IMR-90 (cell line): Measurements from ENCODE around the gene VSIR. TPM values are rescaled to one million over a fixed set of nuclear protein-coding genes. Genes with fewer than 3 reads are reported as not detected.

Experiments
- polyA plus RNA-seq, 3 experiments: library from polyadenylated mRNA; depleted of rRNA; stranded (reverse); fragments of >200 nt; gene quantifications; 2 replicates each; pipeline ENCODE4 v1.2.3, GENCODE V29; 2012; ENCODE audit warnings: low replicate concordance in 1 of 3
- total RNA-seq: library from RNA; depleted of rRNA; stranded (reverse); fragments of >200 nt; gene quantifications from 2 replicates; pipeline ENCODE4 v1.2.3, GENCODE V29; 2012
- TF ChIP-seq, protein P1 (sequence below): fragments of 150-350 bp; IDR thresholded peaks from 2 replicates; pipeline ENCODE4 v1.6.1; 2017; ENCODE audit warnings: mild to moderate bottlenecking, antibody characterized with exemption, low read length, low read depth

Gene VSIR
- total and polyA plus RNA-seq, 2 of the 4 experiments (the other 2 are of a cell fraction) = 5.0 to 23.8 TPM

DNA sequence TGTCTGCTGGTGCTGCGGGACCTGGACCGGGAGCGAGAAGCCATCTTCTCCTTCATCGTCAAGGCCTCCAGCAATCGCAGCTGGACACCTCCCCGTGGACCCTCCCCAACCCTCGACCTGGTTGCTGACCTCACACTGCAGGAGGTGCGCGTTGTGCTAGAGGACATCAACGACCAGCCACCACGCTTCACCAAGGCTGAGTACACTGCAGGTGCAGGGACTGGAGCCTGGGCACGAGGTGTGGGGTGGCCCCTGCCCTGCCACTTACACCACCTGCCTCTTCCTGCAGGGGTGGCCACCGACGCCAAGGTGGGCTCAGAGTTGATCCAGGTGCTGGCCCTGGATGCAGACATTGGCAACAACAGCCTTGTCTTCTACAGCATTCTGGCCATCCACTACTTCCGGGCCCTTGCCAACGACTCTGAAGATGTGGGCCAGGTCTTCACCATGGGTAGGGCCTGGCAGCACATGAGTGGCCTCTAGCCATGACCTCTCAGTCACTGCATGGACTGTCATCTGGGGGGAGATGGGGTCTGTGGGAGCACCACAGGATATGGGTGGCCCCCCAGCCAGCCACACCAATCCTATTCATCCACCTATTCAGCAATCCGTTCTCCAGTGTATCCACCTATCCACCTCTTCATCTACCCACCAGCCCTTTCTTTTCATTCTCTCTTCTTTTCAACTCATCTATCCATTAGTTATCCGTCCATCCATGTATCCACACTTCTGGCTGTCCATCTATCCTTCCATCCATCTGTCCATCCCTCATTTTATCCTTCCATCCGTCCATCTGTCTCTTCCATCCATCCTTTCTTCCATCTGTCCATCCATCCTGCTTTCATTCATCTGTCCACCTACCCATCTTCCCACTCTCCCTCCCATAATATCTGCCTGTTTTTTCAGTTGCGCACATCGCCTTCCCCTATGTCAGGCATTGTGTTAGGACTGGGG lies 34.5 kb upstream of the VSIR start (continued):
- TF ChIP-seq, protein P1, sequence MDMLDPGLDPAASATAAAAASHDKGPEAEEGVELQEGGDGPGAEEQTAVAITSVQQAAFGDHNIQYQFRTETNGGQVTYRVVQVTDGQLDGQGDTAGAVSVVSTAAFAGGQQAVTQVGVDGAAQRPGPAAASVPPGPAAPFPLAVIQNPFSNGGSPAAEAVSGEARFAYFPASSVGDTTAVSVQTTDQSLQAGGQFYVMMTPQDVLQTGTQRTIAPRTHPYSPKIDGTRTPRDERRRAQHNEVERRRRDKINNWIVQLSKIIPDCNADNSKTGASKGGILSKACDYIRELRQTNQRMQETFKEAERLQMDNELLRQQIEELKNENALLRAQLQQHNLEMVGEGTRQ = no peak
